Endometrial microvascular endothelial cells (primary cell): ENCODE results near the gene NRBF2. TPM values are rescaled to one million over a fixed set of nuclear protein-coding genes. Genes with fewer than 3 reads are reported as not detected.

Experiments used
- in situ Hi-C: cut with HindIII; loops from 2 replicates; pipeline ENCODE4 v1.10.0; 2017; ENCODE audit warnings: low sequenced_read_pairs, low pct_unique_long_range_greater_than_20kb; ENCODE audit errors: inconsistent ontology term
- total RNA-seq: library from RNA; depleted of rRNA; stranded (reverse); fragments of >200 nt; gene quantifications from one replicate; pipeline ENCODE4 v1.2.3, GENCODE V29; 2015; ENCODE audit errors: inconsistent ontology term

NRBF2 gene
- total RNA-seq, 1 donor from 2014 or later, result 16.0 TPM

DNA sequence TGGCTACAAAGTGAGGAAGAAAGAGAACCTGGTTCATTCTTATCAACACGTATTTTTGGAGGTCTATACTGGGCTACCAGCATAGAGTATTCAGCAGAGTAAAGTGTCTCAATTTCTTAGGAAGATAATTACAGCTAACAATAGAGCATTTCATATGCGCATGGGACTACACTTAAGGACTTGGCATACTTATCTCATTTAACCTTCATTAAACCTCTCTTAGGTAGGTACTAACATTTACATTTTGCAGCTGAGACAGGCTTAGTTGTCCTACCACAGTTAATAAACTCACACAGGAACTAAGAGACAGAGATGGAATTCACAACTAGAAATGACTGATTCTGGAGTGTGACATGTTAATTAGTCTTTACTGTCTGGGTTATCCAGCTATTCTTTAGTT is 66.6 kb downstream of the NRBF2 start:
- in situ Hi-C loops, result no loop called here

DNA sequence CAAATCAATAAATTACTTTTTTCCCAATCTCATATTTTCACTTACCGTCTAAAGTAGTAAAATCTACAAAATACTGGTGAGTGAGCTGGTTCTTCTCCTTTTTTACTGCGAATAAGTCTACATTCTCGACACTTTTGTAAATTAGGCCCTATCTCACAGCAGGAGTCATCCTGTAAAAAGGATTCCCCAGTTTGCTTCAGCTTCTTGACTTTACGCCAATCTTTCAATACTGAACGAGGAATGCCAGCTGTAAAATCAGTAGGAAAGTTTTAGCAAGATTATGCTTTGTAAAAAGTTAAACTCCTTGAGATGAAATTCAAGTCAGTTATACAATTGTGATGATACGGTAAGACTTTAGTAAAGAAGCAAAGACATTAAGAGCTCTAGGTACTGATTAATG is 67.3 kb downstream of the NRBF2 start:
- in situ Hi-C loops, result no loop called here

DNA sequence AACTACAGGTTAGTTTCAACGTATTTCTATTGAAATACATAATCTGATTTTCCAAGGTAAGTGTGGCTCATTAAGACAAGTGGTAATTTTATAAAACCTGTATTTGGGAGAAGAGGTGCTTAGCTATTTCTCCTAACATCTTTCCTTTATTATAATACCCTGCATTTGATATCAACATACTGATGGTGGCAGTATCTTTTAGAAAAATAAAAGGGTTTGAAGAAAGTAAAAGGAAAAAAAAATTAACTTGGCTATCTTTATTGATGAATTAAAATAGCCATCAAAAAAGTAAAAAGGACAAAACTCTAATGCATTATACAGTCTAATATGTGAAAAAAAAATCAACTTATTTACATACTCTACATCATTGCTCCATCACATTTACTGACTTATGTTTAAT is 68.0 kb downstream of the NRBF2 start:
- in situ Hi-C loops, result no loop called here
